ENCODE results near the gene RAD50.
"Not testable (repeated sequence)": the region's sequence is repeated elsewhere in the genome, so short reads cannot be mapped to it uniquely, and the experiment has no call there.

Gene RAD50

DNA sequence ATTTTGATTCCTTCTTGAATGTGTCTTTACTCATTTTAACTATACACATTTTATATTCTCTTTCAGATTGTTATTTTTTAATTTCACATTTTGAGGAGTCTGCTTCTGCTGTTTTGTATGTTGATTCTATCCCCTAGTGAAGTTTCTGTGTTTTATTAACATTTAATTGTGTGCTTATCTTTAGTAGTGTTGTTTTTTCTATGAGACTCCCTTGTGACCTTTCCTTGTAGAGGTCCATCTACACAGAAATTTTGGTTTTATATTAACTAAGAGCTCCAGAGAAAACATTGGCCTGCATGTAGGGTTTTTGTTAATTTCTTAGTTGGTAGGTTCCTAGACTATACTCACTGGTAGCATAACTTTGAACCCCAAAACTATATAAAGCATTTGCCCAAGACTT is 65.8 kb downstream of the RAD50 start:
- in situ Hi-C loops (cut with HindIII; ENCODE audit: low sequenced_read_pairs) = no loop called here
- DNase-seq (ENCODE audit: low read depth) = no peak
- H3K4me3 ChIP-seq (ENCODE audit: low read depth, low read length) = no peak overlapping the region
- TF ChIP-seq, protein P1, sequence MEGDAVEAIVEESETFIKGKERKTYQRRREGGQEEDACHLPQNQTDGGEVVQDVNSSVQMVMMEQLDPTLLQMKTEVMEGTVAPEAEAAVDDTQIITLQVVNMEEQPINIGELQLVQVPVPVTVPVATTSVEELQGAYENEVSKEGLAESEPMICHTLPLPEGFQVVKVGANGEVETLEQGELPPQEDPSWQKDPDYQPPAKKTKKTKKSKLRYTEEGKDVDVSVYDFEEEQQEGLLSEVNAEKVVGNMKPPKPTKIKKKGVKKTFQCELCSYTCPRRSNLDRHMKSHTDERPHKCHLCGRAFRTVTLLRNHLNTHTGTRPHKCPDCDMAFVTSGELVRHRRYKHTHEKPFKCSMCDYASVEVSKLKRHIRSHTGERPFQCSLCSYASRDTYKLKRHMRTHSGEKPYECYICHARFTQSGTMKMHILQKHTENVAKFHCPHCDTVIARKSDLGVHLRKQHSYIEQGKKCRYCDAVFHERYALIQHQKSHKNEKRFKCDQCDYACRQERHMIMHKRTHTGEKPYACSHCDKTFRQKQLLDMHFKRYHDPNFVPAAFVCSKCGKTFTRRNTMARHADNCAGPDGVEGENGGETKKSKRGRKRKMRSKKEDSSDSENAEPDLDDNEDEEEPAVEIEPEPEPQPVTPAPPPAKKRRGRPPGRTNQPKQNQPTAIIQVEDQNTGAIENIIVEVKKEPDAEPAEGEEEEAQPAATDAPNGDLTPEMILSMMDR (IDR thresholded peaks at IDR 0.05; ENCODE audit: low read depth, low read length, missing control alignments) = no peak

DNA sequence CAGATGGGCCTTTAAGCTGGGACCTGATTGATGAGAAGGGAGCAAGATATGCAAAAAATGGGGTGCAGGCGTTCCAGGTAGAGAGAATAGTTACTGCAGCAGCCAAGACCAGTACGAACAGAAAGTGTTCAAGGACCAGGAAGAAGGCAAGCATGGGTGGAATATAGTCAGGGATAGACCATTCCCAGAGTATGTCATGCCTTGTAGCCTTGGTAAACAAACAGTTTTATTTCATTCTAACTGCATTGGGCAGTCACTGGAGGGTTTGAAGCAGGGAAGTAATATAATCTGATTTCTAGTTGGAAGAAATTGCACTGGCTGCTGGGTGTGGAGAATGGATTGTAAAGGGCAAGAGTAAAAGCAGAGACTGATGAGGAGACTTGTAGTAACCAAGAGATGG is 70.7 kb downstream of the RAD50 start:
- in situ Hi-C loops (cut with HindIII; ENCODE audit: low sequenced_read_pairs) = no loop called here

DNA sequence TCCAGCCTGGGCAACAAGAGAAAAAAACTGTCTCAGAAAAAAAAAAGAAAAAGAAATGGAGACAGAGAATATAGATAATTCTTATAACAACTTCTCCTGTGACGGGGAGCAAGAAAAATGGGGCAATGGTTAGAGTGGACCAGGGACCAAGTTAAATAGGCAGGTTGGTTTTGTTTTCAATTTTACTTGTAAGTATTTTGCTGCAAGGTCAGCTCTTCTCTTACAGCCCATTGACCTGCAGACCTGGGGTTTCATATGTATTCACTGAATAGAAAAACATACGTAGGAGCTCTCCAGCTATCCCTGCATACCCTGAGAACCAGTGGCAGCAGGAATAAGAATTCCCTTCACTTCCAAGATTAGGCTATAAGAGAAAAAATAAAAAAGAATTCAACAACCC is 72.0 kb downstream of the RAD50 start:
- in situ Hi-C loops (cut with HindIII; ENCODE audit: low sequenced_read_pairs) = no loop called here
- DNase-seq (ENCODE audit: low read depth) = no peak
- TF ChIP-seq, protein P1 (IDR thresholded peaks at IDR 0.05; ENCODE audit: low read depth, low read length, missing control alignments) = no peak
- no peak overlapping the region for H3K4me3 ChIP-seq (ENCODE audit: low read depth, low read length)

More for the DNA sequence above, 70.7 kb downstream of the RAD50 start:
- H3K4me3 ChIP-seq (ENCODE audit: low read depth, low read length) = no peak overlapping the region
- no peak for DNase-seq (ENCODE audit: low read depth)
- TF ChIP-seq, protein P1 (IDR thresholded peaks at IDR 0.05; ENCODE audit: low read depth, low read length, missing control alignments) = no peak

DNA sequence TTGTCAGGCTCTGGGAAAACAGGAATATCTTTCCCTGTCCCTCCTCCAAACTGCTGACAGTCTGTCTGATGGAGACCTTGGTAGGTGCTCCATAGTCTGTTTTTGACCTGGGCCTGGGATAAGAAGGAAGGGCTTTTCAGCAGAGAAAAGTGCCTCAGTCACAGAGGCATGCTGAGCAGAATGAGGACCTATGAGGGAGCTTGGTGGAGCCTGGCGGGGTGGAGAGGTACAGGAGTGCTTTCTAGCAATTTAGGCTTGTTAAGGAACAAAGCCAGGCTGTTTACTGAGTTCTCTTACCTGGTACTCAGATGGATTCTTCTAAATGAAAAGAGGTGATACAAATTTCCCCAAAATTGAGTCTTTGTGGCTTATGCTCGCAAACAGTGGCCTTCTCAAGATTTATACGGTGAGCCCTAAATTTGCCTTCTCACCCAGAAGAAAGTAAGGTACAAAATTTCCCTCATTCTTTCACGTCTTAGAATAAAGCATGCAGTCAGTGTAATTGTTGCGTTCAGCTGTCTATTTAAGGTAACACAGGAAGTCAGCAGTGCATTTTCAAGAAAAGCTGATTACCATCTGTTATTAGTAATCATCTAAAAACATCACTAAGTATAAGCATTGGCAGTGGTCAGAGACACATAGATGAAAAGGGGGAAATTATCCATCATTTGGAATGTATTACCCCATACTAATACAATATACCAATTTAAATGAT is 72.6 kb downstream of the RAD50 start:
- in situ Hi-C loops (cut with HindIII; ENCODE audit: low sequenced_read_pairs) = no loop called here
- TF ChIP-seq, protein P1 (IDR thresholded peaks at IDR 0.05; ENCODE audit: low read depth, low read length, missing control alignments) = no peak
- DNase-seq (ENCODE audit: low read depth) = no peak
- H3K4me3 ChIP-seq (ENCODE audit: low read depth, low read length) = no peak overlapping the region

DNA sequence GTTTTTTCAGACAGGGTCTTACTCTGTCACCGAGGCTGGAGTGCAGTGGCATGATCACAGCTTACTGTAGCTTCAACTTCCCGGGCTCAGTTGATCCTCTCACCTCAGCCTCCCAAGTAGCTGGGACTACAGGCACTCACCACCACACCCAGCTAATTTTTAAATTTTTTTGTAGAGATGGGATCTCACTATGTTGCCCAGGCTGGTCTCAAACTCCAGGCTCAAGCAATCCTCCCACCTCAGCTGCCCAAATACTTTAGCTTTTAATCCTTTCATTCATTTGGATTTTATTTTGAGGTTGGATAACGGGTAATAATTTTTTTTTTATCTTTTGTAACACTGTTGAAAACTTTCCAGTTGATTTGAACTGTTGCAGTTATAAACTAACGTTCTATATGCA is 76.8 kb downstream of the RAD50 start:
- in situ Hi-C loops (cut with HindIII; ENCODE audit: low sequenced_read_pairs); DNase-seq (ENCODE audit: low read depth); H3K4me3 ChIP-seq (ENCODE audit: low read depth, low read length): not testable (repeated sequence)

DNA sequence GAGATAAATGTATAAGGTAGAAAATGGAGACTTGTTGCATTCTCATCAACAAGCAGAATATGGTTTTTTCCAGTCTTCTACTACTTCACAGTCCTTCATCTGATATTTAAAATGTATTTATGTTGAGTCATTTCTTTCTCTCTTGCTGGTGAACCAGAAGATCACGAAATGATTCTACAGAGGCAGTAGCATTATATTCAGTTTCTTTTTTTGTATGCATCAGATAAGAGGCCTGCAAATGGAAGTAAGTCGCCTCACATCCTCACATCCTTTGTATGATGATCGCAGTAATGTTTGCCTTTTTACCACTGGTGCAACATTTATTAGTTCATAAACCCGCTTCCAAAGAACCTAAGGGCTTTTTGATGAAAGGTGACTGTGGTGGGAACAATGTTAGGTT is 79.1 kb downstream of the RAD50 start:
- in situ Hi-C loops (cut with HindIII; ENCODE audit: low sequenced_read_pairs) = no loop called here
- TF ChIP-seq, protein P1 (IDR thresholded peaks at IDR 0.05; ENCODE audit: low read depth, low read length, missing control alignments) = no peak
- no peak overlapping the region for H3K4me3 ChIP-seq (ENCODE audit: low read depth, low read length)
- DNase-seq (ENCODE audit: low read depth) = no peak

DNA sequence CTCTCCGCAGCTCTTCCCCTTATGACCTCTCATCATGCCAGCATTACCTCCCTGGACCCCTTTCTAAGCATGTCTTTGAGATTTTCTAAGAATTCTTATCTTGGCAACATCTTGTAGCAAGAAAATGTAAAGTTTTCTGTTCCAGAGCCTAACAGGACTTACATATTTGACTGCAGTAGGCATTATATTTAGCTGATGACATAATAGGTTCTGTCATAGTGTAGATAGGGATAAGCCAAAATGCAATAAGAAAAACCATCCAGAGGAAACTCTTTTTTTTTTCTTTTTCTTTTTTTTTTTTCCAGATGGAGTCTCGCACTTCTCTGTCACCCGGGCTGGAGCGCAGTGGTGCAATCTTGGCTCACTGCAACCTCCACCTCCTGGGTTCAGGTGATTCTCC is 80.5 kb downstream of the RAD50 start:
- no peak overlapping the region for H3K4me3 ChIP-seq (ENCODE audit: low read depth, low read length)
- in situ Hi-C loops (cut with HindIII; ENCODE audit: low sequenced_read_pairs) = no loop called here
- TF ChIP-seq, protein P1 (IDR thresholded peaks at IDR 0.05; ENCODE audit: low read depth, low read length, missing control alignments) = no peak
- no peak for DNase-seq (ENCODE audit: low read depth)

Data from astrocyte of the cerebellum (primary cell).